HEK293 (cell line): ENCODE results near the gene CCDC24.

ENCODE experiments used
- CTCF ChIA-PET: fragments of 350-600 bp; formaldehyde crosslinking; extraction: SDS; loops from one replicate; lab custom pipeline; 2021; ENCODE audit warnings: antibody characterized with exemption; lab: Yijun Ruan, JAX
- POLR2A ChIA-PET: fragments of 300-600 bp; formaldehyde crosslinking; extraction: SDS; loops from one replicate; lab custom pipeline; 2020; ENCODE audit warnings: antibody characterized with exemption, inconsistent platforms; lab: Yijun Ruan, JAX
- H3K27ac ChIP-seq: fragments of 200-500 bp; sonication (Bioruptor generic); 2 replicates; pipeline ENCODE4 v1.5.1; 2014; ENCODE audit warnings: low read depth, low read length, control low read depth, inconsistent platforms; ENCODE audit errors: extremely low read depth
- H3K36me3 ChIP-seq, 2 experiments: fragments of 200-500 bp in 1 of 2; sonication (Bioruptor generic) in 1 of 2; 1 replicate in 1 of 2; 2 replicates in 1 of 2; pipeline ENCODE4 v1.5.1; 2014 to 2017; ENCODE audit warnings: inconsistent platforms in 2 of 2, low read length in 2 of 2; ENCODE audit not compliant: control insufficient read depth in 2 of 2, insufficient read depth in 1 of 2
- H3K4me1 ChIP-seq: fragments of 200-500 bp; sonication (Bioruptor generic); 2 replicates; pipeline ENCODE4 v1.5.1; 2014; ENCODE audit warnings: mild to moderate bottlenecking, low read length, inconsistent platforms; ENCODE audit not compliant: control insufficient read depth, insufficient read depth
- H3K4me3 ChIP-seq: 2 replicates; pipeline ENCODE4 v1.5.1; 2011; ENCODE audit warnings: low read depth, mild to moderate bottlenecking, control low read depth, low read length, moderate library complexity
- H3K9me3 ChIP-seq: fragments of 200-500 bp; sonication (Bioruptor generic); 2 replicates; pipeline ENCODE4 v1.5.1; 2014; ENCODE audit warnings: low read depth, low read length, inconsistent platforms; ENCODE audit not compliant: control insufficient read depth, insufficient read depth
- ATF2 ChIP-seq: fragments of 450-650 bp; formaldehyde crosslinking; IDR thresholded peaks from 2 replicates; pipeline ENCODE4 v1.5.1; 2016; ENCODE audit warnings: missing biosample characterization, missing genetic modification characterization, low read depth
- BCL11A ChIP-seq: fragments of 450-650 bp; formaldehyde crosslinking; IDR thresholded peaks from 2 replicates; pipeline ENCODE4 v1.5.1; 2016; ENCODE audit warnings: low read depth, missing biosample characterization, missing genetic modification characterization
- PRDM2 ChIP-seq: fragments of 450-650 bp; formaldehyde crosslinking; IDR thresholded peaks from 2 replicates; pipeline ENCODE4 v1.5.1; 2016; ENCODE audit warnings: missing biosample characterization, missing genetic modification characterization, borderline replicate concordance
- SP2 ChIP-seq: fragments of 450-650 bp; formaldehyde crosslinking; IDR thresholded peaks from 2 replicates; pipeline ENCODE4 v1.5.1; 2016; ENCODE audit warnings: missing biosample characterization, missing genetic modification characterization
- TCF7L2 ChIP-seq: IDR thresholded peaks from 2 replicates; pipeline ENCODE4 v1.6.1; 2011; ENCODE audit warnings: low read depth, mild to moderate bottlenecking, inconsistent platforms, low read length, moderate library complexity, borderline replicate concordance
- ZBTB26 ChIP-seq: fragments of 450-650 bp; formaldehyde crosslinking; optimal IDR thresholded peaks from 2 replicates; pipeline ENCODE3; 2016; ENCODE audit warnings: missing biosample characterization, mild to moderate bottlenecking, missing genetic modification characterization
- ZNF2 ChIP-seq: fragments of 450-650 bp; formaldehyde crosslinking; IDR thresholded peaks from 2 replicates; pipeline ENCODE4 v1.5.1; 2016; ENCODE audit warnings: missing biosample characterization, missing genetic modification characterization
- ZNF354C ChIP-seq: fragments of 450-650 bp; formaldehyde crosslinking; IDR thresholded peaks from 2 replicates; pipeline ENCODE4 v1.5.1; 2016; ENCODE audit warnings: missing biosample characterization, missing genetic modification characterization, low read depth, borderline replicate concordance
- ZNF560 ChIP-seq: fragments of 450-650 bp; formaldehyde crosslinking; IDR thresholded peaks from 2 replicates; pipeline ENCODE4 v1.5.1; 2017; ENCODE audit warnings: missing biosample characterization, missing genetic modification characterization, borderline replicate concordance
- ZNF704 ChIP-seq: fragments of 450-650 bp; formaldehyde crosslinking; IDR thresholded peaks from 2 replicates; pipeline ENCODE4 v1.5.1; 2016; ENCODE audit warnings: missing biosample characterization, missing genetic modification characterization
- ZSCAN16 ChIP-seq: fragments of 450-650 bp; formaldehyde crosslinking; IDR thresholded peaks from 2 replicates; pipeline ENCODE4 v1.5.1; 2016; ENCODE audit warnings: missing biosample characterization, missing genetic modification characterization
- TF ChIP-seq, protein P1 (sequence below): fragments of 450-650 bp; formaldehyde crosslinking; IDR thresholded peaks from 2 replicates; pipeline ENCODE4 v1.5.1; 2017; ENCODE audit warnings: missing biosample characterization, missing genetic modification characterization

CCDC24 gene

GRCh38 chr1:44045064-44045463 lies 53.7 kb downstream of the CCDC24 start:
- Histone ChIP-seq H3K4me3 (no peak overlapping the region), H3K36me3 (no peaks in the 10 kb centered on the region), H3K27ac (no peak overlapping the region), H3K4me1 (no peaks in the 10 kb centered on the region), H3K9me3 (no peaks in the 10 kb centered on the region)
- CTCF ChIA-PET, result interaction anchor here (1.0 to 7.9 kb wide), 7 partner anchors 9 to 280 kb away, joined by 3 to 160 read pairs (median 6); no protein-coding TSS in a partner anchor
- POLR2A ChIA-PET, result no interaction called here
- no peak for TF ChIP-seq ZNF704 (tag by site-specific recombination)
- no peak for TF ChIP-seq ZBTB26
- TF ChIP-seq ZNF354C (tag by site-specific recombination), result no peak
- no peak for TF ChIP-seq ATF2 (tag by site-specific recombination)
- TF ChIP-seq PRDM2 (tag by site-specific recombination), result no peak
- TF ChIP-seq ZSCAN16 (tag by site-specific recombination), result no peak
- no peak for TF ChIP-seq TCF7L2
- TF ChIP-seq ZNF560 (tag by site-specific recombination), result no peak
- TF ChIP-seq, protein P1, sequence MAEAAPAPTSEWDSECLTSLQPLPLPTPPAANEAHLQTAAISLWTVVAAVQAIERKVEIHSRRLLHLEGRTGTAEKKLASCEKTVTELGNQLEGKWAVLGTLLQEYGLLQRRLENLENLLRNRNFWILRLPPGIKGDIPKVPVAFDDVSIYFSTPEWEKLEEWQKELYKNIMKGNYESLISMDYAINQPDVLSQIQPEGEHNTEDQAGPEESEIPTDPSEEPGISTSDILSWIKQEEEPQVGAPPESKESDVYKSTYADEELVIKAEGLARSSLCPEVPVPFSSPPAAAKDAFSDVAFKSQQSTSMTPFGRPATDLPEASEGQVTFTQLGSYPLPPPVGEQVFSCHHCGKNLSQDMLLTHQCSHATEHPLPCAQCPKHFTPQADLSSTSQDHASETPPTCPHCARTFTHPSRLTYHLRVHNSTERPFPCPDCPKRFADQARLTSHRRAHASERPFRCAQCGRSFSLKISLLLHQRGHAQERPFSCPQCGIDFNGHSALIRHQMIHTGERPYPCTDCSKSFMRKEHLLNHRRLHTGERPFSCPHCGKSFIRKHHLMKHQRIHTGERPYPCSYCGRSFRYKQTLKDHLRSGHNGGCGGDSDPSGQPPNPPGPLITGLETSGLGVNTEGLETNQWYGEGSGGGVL (tag by site-specific recombination), result no peak
- no peak for TF ChIP-seq SP2 (tag by site-specific recombination)
- no peak for TF ChIP-seq BCL11A (tag by site-specific recombination)
- no peak for TF ChIP-seq ZNF2
